Choroid plexus epithelial cell (primary cell): ENCODE measurements around the gene SH3RF1.

ENCODE experiments used
- DNase-seq: peaks from one replicate; pipeline ENCODE4 v3.0.0-alpha.2; 2010; ENCODE audit warnings: low read depth
- H3K4me3 ChIP-seq: 2 replicates; pipeline ENCODE4 v1.5.1; 2011; ENCODE audit warnings: low read depth, mild to moderate bottlenecking, control low read depth, low read length, moderate library complexity
- CTCF ChIP-seq: conservative IDR thresholded peaks from 2 replicates; pipeline ENCODE4 v1.5.1; 2011; ENCODE audit warnings: low read depth, mild to moderate bottlenecking, control low read depth, inconsistent platforms, low read length, moderate library complexity

SH3RF1 gene

DNA sequence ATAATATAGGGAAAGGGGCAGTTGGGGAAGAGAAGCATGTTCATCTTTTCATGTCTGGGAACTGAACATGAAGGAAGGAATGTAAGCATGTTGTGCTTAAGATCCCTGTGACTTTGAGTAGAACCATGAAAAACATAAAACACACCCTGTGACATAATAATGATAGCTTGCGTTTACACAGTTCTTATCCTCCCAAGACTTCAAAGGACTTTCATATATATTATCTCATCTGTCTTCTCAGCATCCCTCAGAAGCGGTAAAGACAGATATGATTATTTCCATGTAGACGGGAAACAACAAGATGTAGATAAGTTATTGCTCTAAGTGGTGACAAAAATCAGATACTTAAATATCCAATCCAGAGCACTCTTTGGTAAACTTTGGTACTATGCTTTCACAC lies 3.3 kb upstream of the SH3RF1 start:
- TF ChIP-seq CTCF: no peak
- DNase-seq: no peak
- H3K4me3 ChIP-seq: no peak overlapping the region

DNA sequence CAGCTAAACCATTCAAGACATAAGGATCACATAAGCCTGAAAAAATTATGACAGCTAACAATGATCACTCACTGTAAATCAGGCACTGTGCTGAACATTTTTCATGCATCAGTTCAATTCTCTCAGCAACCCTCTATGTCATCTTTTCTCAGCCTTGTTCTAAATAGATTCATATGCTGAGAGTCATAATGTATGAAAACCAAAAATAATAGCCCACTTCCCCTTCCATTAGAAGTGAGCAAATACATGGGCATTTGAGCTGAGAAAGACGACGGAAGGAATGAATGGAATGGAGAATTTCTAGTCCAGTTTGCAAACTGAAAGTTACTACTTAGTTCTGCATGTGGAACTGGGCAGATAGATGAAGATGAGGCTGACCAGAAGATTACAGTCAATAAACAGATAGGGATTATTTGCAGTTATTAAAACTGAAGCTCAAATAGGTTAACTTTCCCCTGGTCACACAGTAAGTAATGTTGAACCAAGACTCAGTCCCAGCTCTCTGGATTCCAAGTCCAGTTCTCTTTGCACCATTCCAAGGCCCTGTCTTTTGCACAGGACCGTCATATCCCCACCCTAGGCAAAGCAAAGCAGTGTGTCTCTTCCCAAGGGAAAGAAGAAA lies 1.6 kb upstream of the SH3RF1 start:
- TF ChIP-seq CTCF: no peak
- H3K4me3 ChIP-seq: peak overlapping the region; percentile 4
- peak; percentile 83 for DNase-seq

GRCh38 chr4:169271692-169272007 lies 894 bp upstream of the SH3RF1 start:
- H3K4me3 ChIP-seq: peak overlapping the region; percentile 63
- no peak for DNase-seq
- TF ChIP-seq CTCF: no peak

DNA sequence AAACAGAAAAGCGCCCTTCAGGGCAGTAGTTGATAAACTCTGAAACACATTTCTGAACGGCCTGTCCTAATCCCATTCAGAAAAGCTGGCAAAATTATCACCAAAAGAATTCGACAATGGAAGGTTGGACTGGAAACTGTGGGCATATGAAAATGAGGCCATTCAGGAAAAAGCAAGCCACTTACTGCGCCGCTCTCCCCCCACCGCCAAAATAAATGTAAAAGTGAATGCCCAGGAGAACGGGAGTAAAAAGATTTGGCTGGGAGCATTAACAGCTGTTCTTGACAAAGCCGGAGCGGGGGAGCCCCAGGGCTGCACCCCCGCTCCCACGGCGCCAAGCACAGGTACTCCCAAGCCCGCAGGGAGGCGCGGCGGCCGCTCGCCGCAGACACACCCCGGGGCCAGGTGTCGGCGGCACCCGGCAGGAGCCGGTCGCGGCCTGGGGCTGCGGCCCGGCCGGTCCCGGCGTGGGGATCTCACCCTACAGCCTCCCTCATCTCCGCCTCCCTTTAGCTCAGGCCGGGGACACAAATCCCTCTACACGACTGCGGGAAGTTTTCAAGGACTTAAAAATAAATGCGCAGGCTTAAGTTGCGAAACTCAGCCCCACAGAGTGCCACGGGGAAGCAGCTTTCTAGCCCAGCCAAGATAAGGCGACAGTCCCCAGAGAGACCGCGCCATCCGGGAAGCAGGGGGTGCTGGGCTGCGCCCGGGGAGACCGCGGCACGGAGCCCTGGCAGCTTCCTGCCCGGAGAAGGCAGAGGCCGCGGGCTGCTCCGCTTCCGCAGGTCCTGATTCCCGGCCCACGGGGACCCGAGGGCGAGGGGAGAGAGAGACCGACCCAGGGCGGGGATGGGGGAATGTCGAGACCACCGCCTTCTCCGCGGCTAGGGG lies 593 bp downstream of the SH3RF1 start:
- TF ChIP-seq CTCF: no peak
- H3K4me3 ChIP-seq: peak overlapping the region; percentile 63
- no peak for DNase-seq

DNA sequence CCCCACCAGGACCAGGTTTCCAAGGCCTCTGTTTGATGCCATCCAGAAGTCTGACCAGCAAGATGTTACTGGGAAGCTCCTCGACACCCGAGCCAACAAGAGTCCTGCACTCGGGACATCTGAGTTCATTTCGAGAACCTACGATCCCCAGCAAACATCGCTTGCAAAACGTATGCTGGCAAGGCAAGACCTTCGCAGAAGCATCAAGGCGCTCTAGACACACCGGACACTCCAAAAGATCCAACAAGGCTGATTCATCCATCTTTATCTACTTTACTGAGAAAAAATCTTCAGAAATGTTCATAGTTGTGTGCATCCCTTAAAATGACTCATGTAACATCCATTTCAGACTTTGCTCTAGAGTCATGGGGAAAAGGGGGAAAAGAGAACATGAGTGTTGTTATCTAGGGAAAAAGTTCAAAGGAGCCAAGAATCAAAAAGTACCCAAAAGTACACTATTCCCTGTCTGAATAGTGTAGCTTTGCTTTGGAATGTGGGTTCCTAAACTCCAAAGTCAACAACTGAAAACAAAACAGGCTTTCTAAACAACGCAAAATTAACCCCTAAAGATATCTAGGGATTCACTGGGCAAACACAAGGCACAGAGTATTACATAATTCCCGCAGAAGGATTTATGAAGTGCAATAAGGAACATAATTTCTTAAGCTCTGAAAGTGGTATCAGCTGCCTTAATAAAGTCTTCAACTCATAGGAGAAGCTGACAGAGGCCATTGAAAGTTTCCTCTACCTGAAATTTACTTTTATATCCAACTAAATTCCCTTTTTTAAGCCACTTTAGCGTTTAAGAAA lies 1.6 kb downstream of the SH3RF1 start:
- TF ChIP-seq CTCF: no peak
- peak overlapping the region; percentile 63 for H3K4me3 ChIP-seq
- peak; percentile 86 for DNase-seq

DNA sequence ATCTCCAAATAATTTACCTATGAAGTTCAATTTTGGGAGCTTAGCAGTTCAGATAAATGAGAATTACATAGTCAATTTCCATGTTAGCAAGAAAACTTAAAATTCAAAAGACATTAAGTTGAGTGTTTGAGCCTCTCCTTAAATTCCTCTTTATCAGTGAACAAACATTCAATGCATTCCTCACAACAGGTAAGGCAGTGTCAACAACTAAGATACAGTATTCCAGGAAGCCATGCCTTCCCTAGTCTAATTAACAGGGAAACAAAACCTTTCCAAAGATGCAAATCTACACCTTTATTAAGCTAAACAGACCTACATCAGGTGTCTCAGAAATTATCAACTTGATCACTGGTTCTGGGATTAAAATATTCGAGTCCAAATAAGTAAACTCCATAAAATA lies 3.7 kb downstream of the SH3RF1 start:
- no peak overlapping the region for H3K4me3 ChIP-seq
- TF ChIP-seq CTCF: no peak
- DNase-seq: no peak
